ENCODE results near the gene TNKS1BP1. TPM values are rescaled to one million over a fixed set of nuclear protein-coding genes. Genes with fewer than 3 reads are reported as not detected.

TNKS1BP1 gene
- total and polyA plus RNA-seq, 2 of the 8 experiments (the other 6 are each of a cell fraction or from before 2014, with no cell fraction given): 50.0 to 122 TPM

DNA sequence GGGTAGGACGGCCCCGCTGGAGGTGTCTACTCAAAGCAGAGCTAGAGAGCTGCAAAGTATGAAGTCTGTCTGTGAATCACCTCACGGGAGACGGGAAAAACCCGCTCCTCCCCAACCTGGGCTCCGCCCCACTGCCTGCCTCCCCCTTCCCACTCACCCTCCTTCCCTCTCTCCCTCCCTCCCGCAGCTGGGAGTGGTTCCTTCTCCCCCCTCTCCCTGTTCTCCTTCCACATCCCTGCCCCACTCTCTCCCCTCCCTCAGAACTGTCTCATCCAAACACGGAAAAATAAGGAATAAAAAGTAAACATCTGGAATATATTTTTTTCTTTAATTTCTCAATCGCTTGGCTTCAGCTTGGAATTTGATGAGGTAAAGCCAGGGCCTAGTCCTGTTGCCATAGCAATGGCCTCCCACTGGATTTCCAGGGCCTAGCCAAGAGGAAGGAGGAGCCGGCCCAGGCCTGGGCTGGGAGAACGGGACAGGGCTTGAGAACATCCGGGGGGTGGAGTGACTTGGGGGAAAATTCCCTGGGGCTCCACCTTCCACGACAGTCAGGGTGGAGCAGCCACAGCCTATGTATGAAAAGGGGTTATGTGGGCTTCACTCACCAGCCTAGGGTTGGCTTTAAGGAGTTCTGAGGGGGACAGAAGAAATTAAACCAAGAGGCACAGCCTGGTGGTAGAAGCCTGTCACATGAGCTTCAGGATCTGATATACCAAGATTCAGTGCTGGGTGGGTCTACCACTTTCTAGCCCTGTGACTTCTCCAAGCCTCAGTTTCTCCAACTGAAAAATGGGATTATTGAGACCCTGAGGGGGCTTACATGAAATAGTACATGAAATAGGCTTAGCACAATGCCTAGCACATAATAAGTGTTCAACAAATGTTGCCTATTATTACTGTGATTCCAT, 2.2 kb downstream of the TNKS1BP1 start (continued):
- TF ChIP-seq SIRT6 (IDR thresholded peaks at IDR 0.05; ENCODE audit: low read length): no peak
- TF ChIP-seq RAD21 (IDR thresholded peaks at IDR 0.05 in 1 of 2, conservative IDR thresholded peaks at IDR 0.05 in 1 of 2; ENCODE audit: low read depth in 2 of 2, low read length in 2 of 2): no peak
- TF ChIP-seq KDM4A (IDR thresholded peaks at IDR 0.05; ENCODE audit: low read depth, low read length, severe bottlenecking): no peak
